HG03025 (cell line): Measurements from ENCODE around the gene SFMBT2.

ENCODE experiments used
- ATAC-seq: cut with Tn5 transposase; IDR thresholded peaks from one replicate; pipeline ENCODE4 v1.9.1; 2021; ENCODE audit warnings: mild to moderate bottlenecking, moderate library complexity; ENCODE audit not compliant: unreplicated experiment, low FRiP score

SFMBT2 gene

GRCh38 chr10:7161484-7162250 is 249.2 kb downstream of the SFMBT2 start:
- no peak for ATAC-seq

DNA sequence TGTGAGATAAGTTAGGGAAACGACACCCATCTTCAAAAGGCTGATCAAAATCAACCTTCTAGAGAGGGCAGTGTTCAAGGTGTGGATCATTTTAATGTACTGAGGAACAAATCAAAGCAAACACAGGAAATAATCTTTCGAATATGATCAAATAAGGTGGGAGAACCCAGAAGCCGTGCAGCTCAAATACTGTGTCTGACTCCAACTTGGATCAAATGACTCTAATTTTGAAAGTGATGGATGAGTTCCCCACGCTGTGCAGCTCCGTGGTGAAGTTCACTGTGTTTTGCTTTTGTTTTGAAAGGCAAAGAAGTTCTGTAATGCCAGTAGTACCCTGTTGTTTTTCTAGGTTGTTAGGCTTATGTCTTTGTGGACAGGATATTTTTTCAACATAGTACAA is 250.9 kb downstream of the SFMBT2 start:
- ATAC-seq, result no peak

DNA sequence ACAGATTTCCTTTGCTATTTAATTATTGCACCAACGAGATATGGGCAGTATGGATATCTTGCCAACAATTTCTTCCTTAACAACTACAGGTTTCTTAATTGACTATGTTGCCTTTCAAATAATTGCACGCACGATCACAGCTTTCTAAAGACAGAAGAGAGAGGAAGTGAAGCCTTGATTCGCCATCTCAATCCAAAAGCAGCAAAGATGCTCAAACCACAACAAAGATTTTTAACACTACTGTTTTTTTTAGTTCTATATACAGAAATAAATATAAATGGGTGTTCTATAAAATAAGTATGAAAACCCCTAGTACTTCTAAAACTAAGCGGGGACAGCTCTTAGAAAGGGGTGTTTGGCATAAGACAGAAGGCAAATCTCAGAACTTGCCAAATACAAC is 251.3 kb downstream of the SFMBT2 start:
- no peak for ATAC-seq

DNA sequence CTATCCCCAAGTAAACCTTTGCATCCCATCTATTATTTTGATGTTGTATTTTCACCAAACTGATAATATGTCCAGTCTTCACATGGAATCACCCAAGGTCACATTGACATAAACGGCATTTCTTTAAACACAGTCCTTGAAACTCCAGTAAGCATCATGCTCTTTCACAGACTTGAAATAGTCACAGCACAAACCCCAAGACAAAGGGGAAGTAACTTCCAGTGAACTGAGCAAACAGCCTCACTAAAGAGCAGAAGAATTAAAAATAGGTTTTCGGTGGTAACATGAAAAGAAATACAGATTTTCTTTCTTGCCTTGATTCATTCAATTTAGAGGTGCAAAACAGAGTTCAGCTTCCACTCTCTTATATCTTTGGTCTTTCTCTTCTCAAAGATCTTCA is 253.7 kb downstream of the SFMBT2 start:
- no peak for ATAC-seq

- ATAC-seq, result no peak
Measured at GRCh38 chr10:7153750-7154149, 257.1 kb downstream of the SFMBT2 start.

- no peak for ATAC-seq
Measured at GRCh38 chr10:7152982-7153381, 257.9 kb downstream of the SFMBT2 start.

DNA sequence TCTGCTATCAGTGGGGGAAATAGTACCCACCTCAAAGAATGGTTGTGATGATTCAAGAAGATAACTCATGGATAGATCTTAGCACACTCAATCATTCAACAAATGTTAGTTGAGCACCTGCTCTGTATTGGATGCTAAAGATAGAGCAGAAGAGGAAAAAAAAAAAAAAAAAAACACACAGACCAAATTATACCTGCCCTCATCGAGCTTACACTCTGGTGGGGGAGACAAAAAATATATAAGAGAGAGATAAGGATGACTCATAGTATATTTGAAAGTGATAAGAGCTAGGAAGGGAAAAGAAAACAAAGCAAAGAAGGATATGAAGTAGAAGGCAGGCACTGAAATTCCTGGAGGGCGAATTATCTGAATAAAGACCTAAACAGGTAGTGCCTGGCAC is 258.5 kb downstream of the SFMBT2 start:
- no peak for ATAC-seq

- no peak for ATAC-seq
Measured at GRCh38 chr10:7151538-7151937, 259.3 kb downstream of the SFMBT2 start.

GRCh38 chr10:7150349-7150748 is 260.5 kb downstream of the SFMBT2 start:
- no peak for ATAC-seq

- no peak for ATAC-seq
Measured at GRCh38 chr10:7146189-7146588, 264.6 kb downstream of the SFMBT2 start.

- no peak for ATAC-seq
Measured at GRCh38 chr10:7136016-7136415, 274.8 kb downstream of the SFMBT2 start.

- ATAC-seq, result no peak
Measured at GRCh38 chr10:7135188-7135587, 275.6 kb downstream of the SFMBT2 start.

DNA sequence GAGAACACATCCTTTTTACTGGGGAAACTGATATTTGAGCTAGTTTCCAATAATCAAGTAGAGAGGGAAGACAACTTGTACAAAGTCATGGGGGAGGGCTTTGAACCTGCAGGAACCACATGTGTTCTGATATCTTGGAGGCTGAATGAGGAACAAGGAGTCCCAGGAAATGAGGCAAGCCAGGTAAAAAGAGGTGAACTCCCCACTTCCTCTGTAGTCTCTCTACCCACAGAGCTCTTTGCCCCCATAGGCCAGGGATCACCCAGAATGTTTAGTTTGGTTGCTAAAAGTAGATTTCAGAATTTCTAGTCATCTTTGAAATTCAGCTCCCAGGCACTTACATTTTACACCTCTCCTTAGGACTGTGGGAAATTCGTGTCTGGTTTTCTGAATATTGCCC is 276.4 kb downstream of the SFMBT2 start:
- ATAC-seq, result no peak

- no peak for ATAC-seq
Measured at GRCh38 chr10:7133958-7134357, 276.9 kb downstream of the SFMBT2 start.

GRCh38 chr10:7133278-7133677 is 277.6 kb downstream of the SFMBT2 start:
- no peak for ATAC-seq

- no peak for ATAC-seq
Measured at GRCh38 chr10:7130191-7130911, 280.5 kb downstream of the SFMBT2 start.

DNA sequence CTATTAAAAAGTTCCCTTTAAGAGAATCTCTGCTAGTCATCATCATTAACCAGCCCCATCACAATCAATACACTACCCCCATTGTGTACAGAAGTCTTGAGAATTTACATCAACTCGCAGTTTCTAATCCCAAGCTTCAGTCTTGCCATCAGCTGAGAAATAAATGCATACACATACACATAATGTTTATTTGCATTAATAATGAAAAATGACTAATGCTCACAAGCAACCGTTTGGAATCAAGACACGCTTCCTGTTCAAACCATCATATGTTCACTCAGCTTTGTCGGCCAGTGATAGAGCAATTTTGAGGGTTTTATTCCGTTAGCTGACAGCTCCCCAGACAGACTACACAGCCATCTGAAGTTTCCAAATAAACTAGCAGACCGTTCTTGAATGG is 287.1 kb downstream of the SFMBT2 start:
- ATAC-seq, result no peak

GRCh38 chr10:7122561-7122960 is 288.3 kb downstream of the SFMBT2 start:
- no peak for ATAC-seq

GRCh38 chr10:7121154-7121797 is 289.6 kb downstream of the SFMBT2 start:
- ATAC-seq, result no peak

DNA sequence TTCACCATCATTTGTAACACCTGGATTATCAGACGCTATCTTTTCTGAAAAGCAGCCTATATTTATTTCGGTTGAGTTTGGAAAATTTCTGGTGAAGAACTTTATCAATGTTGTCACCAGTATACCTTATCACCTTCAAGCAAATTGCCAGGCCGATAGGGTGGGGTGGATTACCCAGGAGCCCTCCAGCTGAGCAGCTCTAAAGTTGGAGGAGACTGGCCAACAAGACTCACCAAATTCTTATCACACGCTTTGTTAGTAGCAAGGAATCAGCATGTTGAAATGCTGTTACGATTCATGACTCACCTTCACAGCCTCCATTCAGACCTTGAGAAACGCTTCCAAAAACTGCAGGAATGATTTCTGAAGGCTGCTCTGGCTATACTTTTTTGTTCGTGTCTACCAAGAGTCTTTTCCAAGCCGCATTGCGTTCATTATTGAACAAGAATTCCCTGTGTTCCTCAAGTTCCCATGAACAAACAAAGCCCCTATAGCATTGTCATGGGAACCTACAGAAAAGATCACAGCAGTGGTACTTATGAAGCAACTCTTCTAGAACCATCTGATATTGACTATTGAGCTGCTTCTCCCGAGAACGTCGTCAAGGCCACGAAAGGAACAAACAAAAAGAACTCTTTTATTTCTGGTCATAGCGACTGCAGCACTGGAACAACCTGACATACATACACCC is 291.4 kb downstream of the SFMBT2 start:
- no peak for ATAC-seq
